ENCODE measurements around the gene GAGE13.
"Not testable (repeated sequence)": the region's sequence is repeated elsewhere in the genome, so short reads cannot be mapped to it uniquely, and the experiment has no call there.

DNA sequence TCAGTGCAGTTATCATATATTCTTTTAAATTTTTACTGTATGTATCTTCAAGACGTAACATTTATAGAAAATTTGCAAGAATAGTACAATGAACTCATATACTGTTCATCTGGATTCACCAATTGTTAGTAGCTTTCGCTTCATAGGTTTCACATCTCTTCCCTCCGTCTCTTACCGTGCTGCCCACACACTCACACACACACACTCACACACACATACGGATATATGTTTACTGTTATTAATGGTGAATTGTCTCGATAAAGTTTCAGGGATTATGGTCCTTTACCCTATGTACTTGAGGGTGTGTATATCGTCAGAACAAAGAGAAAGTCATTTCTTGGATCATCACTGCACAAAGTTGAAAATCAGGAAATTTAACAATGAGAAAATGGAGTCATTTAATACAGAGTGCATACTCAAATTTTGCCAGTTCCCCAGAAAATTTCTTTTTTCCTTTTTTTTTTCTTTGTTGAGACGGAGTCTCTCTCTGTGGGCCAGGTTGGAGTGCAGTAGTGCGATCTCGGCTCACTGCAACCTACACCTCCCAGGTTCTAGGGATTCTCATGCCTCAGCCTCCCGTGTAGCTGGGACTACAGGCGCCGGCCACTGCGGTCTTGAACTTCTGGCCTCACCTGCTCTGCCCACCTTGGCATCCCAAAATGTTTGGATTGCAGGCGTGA is 13.3 kb downstream of the GAGE13 start:
- TF ChIP-seq, protein P1, sequence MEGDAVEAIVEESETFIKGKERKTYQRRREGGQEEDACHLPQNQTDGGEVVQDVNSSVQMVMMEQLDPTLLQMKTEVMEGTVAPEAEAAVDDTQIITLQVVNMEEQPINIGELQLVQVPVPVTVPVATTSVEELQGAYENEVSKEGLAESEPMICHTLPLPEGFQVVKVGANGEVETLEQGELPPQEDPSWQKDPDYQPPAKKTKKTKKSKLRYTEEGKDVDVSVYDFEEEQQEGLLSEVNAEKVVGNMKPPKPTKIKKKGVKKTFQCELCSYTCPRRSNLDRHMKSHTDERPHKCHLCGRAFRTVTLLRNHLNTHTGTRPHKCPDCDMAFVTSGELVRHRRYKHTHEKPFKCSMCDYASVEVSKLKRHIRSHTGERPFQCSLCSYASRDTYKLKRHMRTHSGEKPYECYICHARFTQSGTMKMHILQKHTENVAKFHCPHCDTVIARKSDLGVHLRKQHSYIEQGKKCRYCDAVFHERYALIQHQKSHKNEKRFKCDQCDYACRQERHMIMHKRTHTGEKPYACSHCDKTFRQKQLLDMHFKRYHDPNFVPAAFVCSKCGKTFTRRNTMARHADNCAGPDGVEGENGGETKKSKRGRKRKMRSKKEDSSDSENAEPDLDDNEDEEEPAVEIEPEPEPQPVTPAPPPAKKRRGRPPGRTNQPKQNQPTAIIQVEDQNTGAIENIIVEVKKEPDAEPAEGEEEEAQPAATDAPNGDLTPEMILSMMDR (IDR thresholded peaks at IDR 0.05; ENCODE audit: insufficient read depth, low read length), result not testable (repeated sequence)
- TF ChIP-seq POLR2AphosphoS5, GABPA (IDR thresholded peaks at IDR 0.05; ENCODE audit: low read depth): not testable (repeated sequence)
- TF ChIP-seq, protein P2, sequence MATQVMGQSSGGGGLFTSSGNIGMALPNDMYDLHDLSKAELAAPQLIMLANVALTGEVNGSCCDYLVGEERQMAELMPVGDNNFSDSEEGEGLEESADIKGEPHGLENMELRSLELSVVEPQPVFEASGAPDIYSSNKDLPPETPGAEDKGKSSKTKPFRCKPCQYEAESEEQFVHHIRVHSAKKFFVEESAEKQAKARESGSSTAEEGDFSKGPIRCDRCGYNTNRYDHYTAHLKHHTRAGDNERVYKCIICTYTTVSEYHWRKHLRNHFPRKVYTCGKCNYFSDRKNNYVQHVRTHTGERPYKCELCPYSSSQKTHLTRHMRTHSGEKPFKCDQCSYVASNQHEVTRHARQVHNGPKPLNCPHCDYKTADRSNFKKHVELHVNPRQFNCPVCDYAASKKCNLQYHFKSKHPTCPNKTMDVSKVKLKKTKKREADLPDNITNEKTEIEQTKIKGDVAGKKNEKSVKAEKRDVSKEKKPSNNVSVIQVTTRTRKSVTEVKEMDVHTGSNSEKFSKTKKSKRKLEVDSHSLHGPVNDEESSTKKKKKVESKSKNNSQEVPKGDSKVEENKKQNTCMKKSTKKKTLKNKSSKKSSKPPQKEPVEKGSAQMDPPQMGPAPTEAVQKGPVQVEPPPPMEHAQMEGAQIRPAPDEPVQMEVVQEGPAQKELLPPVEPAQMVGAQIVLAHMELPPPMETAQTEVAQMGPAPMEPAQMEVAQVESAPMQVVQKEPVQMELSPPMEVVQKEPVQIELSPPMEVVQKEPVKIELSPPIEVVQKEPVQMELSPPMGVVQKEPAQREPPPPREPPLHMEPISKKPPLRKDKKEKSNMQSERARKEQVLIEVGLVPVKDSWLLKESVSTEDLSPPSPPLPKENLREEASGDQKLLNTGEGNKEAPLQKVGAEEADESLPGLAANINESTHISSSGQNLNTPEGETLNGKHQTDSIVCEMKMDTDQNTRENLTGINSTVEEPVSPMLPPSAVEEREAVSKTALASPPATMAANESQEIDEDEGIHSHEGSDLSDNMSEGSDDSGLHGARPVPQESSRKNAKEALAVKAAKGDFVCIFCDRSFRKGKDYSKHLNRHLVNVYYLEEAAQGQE (IDR thresholded peaks at IDR 0.05; ENCODE audit: insufficient replicate concordance, low read depth), result not testable (repeated sequence)

All from HL-60 (cell line).